ENCODE data around the gene CARD6. TPM values are rescaled to one million over a fixed set of nuclear protein-coding genes. Genes with fewer than 3 reads are reported as not detected.
A peak's percentile ranks its signal among the peaks of the same experiment; 100 is the strongest.

CARD6 gene
- total and polyA plus RNA-seq, 2 of the 13 experiments (the other 11 are each of a cell fraction or from before 2014, with no cell fraction given), result 0.33 to 1.4 TPM

DNA sequence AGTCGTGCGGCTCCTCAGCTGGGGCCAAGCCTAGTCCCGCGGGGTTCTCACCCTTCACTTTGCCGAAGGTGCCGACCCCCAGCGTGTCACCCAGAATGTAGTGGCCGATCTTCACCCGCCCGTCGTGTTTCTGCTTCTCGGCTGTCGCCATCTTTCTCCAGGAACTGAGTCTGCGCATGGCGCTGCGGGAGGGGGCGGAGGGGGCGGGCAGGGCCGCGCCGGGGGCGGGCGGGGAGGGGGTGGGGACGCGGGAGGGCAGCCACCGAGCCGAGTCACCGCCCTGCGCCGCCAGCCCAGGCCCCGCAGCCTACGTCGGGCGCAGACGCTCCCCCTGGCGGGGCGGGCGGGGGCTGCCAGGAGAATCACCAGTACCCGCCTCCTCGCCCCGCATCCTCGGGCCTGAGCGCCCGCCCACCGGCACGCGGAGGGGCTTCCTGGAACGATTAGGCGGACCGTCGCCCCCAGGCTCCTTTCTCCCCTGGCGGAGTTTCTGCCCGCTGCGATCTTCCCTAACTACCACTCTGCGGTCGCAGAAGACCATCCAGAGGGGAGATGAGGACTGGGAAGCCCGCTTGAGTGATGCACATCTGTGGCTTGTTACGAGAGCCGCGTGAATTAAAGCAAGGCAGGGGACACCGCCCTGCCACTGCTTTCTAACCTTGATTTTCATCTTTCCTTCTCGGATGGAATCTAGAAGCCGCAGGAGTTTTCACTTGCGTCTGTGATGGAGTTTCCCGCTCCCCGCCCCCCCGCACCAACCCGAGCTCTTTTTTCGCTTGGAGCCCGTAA, 43.0 kb upstream of the CARD6 start, which contains the start of gene PRKAA1 (continued):
- TF ChIP-seq, protein P1, sequence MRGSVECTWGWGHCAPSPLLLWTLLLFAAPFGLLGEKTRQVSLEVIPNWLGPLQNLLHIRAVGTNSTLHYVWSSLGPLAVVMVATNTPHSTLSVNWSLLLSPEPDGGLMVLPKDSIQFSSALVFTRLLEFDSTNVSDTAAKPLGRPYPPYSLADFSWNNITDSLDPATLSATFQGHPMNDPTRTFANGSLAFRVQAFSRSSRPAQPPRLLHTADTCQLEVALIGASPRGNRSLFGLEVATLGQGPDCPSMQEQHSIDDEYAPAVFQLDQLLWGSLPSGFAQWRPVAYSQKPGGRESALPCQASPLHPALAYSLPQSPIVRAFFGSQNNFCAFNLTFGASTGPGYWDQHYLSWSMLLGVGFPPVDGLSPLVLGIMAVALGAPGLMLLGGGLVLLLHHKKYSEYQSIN (CRISPR knock-in tag; IDR thresholded peaks at IDR 0.05; ENCODE audit: borderline replicate concordance), result no peak
- no peak for TF ChIP-seq CBX2 (IDR thresholded peaks at IDR 0.05; ENCODE audit: low read depth, low read length)
- no peak for TF ChIP-seq CBX2 (CRISPR knock-in tag; IDR thresholded peaks at IDR 0.05; ENCODE audit: low read depth)
- TF ChIP-seq BCL6 (CRISPR knock-in tag; IDR thresholded peaks at IDR 0.05), result no peak; the same call in 1 of the 2 replicates
- no peak for TF ChIP-seq ZBTB42 (CRISPR knock-in tag; IDR thresholded peaks at IDR 0.05)
- peak; percentile 70; the same call in 1 of the 2 replicates for TF ChIP-seq KLF12 (CRISPR knock-in tag; IDR thresholded peaks at IDR 0.05; ENCODE audit: borderline replicate concordance)
- TF ChIP-seq ZSCAN29 (CRISPR knock-in tag; conservative IDR thresholded peaks at IDR 0.05), result no peak
- TF ChIP-seq, protein P2, sequence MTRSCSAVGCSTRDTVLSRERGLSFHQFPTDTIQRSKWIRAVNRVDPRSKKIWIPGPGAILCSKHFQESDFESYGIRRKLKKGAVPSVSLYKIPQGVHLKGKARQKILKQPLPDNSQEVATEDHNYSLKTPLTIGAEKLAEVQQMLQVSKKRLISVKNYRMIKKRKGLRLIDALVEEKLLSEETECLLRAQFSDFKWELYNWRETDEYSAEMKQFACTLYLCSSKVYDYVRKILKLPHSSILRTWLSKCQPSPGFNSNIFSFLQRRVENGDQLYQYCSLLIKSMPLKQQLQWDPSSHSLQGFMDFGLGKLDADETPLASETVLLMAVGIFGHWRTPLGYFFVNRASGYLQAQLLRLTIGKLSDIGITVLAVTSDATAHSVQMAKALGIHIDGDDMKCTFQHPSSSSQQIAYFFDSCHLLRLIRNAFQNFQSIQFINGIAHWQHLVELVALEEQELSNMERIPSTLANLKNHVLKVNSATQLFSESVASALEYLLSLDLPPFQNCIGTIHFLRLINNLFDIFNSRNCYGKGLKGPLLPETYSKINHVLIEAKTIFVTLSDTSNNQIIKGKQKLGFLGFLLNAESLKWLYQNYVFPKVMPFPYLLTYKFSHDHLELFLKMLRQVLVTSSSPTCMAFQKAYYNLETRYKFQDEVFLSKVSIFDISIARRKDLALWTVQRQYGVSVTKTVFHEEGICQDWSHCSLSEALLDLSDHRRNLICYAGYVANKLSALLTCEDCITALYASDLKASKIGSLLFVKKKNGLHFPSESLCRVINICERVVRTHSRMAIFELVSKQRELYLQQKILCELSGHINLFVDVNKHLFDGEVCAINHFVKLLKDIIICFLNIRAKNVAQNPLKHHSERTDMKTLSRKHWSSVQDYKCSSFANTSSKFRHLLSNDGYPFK (CRISPR knock-in tag; IDR thresholded peaks at IDR 0.05; ENCODE audit: borderline replicate concordance), result peak; percentile 78; the same call in 1 of the 2 replicates
- peak; percentile 8; the same call in 1 of the 2 replicates for TF ChIP-seq HDAC2 (CRISPR knock-in tag; IDR thresholded peaks at IDR 0.05)
- TF ChIP-seq, protein P3, sequence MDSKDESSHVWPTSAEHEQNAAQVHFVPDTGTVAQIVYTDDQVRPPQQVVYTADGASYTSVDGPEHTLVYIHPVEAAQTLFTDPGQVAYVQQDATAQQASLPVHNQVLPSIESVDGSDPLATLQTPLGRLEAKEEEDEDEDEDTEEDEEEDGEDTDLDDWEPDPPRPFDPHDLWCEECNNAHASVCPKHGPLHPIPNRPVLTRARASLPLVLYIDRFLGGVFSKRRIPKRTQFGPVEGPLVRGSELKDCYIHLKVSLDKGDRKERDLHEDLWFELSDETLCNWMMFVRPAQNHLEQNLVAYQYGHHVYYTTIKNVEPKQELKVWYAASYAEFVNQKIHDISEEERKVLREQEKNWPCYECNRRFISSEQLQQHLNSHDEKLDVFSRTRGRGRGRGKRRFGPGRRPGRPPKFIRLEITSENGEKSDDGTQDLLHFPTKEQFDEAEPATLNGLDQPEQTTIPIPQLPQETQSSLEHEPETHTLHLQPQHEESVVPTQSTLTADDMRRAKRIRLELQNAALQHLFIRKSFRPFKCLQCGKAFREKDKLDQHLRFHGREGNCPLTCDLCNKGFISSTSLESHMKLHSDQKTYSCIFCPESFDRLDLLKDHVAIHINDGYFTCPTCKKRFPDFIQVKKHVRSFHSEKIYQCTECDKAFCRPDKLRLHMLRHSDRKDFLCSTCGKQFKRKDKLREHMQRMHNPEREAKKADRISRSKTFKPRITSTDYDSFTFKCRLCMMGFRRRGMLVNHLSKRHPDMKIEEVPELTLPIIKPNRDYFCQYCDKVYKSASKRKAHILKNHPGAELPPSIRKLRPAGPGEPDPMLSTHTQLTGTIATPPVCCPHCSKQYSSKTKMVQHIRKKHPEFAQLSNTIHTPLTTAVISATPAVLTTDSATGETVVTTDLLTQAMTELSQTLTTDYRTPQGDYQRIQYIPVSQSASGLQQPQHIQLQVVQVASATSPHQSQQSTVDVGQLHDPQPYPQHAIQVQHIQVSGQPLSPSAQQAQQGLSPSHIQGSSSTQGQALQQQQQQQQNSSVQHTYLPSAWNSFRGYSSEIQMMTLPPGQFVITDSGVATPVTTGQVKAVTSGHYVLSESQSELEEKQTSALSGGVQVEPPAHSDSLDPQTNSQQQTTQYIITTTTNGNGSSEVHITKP (CRISPR knock-in tag; IDR thresholded peaks at IDR 0.05; ENCODE audit: low read depth), result no peak
- TF ChIP-seq RAD21 (CRISPR knock-in tag; IDR thresholded peaks at IDR 0.05), result peak; percentile 73; the same call in 1 of the 2 replicates
- no peak for TF ChIP-seq PAX8 (CRISPR knock-in tag; IDR thresholded peaks at IDR 0.05; ENCODE audit: borderline replicate concordance)
- TF ChIP-seq ZNF790 (CRISPR knock-in tag; IDR thresholded peaks at IDR 0.05; ENCODE audit: borderline replicate concordance), result no peak
- no peak for TF ChIP-seq HDAC6 (IDR thresholded peaks at IDR 0.05; ENCODE audit: low read depth, low read length)
- no peak for TF ChIP-seq MTF2 (CRISPR knock-in tag; IDR thresholded peaks at IDR 0.05; ENCODE audit: borderline replicate concordance)
- no peak for TF ChIP-seq RORA (CRISPR knock-in tag; IDR thresholded peaks at IDR 0.05)
- TF ChIP-seq GTF2F1 (IDR thresholded peaks at IDR 0.05; ENCODE audit: low read length), result no peak
